ENCODE data around the gene HOGA1.
"Not testable (repeated sequence)": the region's sequence is repeated elsewhere in the genome, so short reads cannot be mapped to it uniquely, and the experiment has no call there.

The HOGA1 gene

DNA sequence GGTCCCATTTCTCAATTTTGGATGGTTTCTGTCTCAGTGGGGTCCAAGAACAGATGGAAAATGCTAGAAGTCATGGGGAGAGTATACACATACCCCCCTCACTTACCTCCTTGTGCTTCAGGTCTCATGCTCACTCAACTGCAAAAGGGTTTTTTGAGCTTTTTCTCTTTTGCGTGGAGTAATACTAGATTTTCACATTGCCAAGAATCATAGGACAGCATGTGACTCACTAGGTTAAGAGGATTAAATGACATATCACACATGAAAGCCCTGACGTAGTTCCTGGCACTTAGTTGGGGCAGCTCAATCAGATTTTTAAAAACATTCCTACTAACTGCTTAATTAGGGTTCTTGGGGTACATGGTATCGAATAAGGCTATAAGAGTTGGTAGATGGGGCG is 60.7 kb downstream of the HOGA1 start:
- Histone ChIP-seq H2AFZ (ENCODE audit: low read depth) (no peak overlapping the region), H3K79me2 (ENCODE audit: insufficient read depth, low read depth) (0 out of 2 replicates have a peak, but pooled peaks cover 16% of the 10 kb centered on the region), H3K4me3 (IDR thresholded peaks at IDR 0.05; ENCODE audit: insufficient read depth, low read depth, low read length) (no peak overlapping the region), H3K4me2 (no peak overlapping the region), H3K9ac (no peak overlapping the region), H4K20me1 (ENCODE audit: insufficient read depth) (no peaks in the 10 kb centered on the region), H3K4me1 (ENCODE audit: low read depth, poor library complexity, severe bottlenecking) (peaks cover 18% of the 10 kb centered on the region), H3K36me3 (ENCODE audit: insufficient read depth) (no peaks in the 10 kb centered on the region; the same call in 1 of the 2 replicates), H3K27me3 (ENCODE audit: insufficient read depth, low read depth) (no peaks in the 10 kb centered on the region), H3K27ac (no peak overlapping the region)
- TF ChIP-seq, protein P1, sequence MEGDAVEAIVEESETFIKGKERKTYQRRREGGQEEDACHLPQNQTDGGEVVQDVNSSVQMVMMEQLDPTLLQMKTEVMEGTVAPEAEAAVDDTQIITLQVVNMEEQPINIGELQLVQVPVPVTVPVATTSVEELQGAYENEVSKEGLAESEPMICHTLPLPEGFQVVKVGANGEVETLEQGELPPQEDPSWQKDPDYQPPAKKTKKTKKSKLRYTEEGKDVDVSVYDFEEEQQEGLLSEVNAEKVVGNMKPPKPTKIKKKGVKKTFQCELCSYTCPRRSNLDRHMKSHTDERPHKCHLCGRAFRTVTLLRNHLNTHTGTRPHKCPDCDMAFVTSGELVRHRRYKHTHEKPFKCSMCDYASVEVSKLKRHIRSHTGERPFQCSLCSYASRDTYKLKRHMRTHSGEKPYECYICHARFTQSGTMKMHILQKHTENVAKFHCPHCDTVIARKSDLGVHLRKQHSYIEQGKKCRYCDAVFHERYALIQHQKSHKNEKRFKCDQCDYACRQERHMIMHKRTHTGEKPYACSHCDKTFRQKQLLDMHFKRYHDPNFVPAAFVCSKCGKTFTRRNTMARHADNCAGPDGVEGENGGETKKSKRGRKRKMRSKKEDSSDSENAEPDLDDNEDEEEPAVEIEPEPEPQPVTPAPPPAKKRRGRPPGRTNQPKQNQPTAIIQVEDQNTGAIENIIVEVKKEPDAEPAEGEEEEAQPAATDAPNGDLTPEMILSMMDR (conservative IDR thresholded peaks at IDR 0.05; ENCODE audit: low read depth, low read length), result no peak

DNA sequence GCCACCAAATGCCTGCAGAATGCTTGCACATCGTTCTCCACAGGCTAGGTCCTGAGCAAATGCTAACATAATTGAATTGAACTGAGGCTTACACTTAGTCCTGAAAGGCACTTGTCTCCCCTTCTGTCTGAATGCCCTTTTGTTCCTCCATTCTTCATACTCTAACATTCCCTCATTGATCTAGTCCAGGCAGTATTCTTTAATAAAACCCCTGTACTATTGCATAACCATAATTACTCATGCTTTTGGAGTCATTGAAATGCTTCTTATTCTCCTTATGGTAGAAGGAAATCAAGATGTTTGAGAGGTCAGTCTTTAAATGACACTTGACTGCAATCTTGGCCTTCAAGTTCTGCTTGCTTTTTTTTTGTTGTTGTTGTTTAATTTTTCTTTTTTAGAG is 63.4 kb downstream of the HOGA1 start:
- H3K36me3 ChIP-seq (ENCODE audit: insufficient read depth), result no peaks in the 10 kb centered on the region; the same call in 1 of the 2 replicates
- H3K4me2 ChIP-seq, result no peak overlapping the region
- H3K4me3 ChIP-seq (IDR thresholded peaks at IDR 0.05; ENCODE audit: insufficient read depth, low read depth, low read length), result no peak overlapping the region
- H3K27ac ChIP-seq, result no peak overlapping the region
- TF ChIP-seq, protein P1 (conservative IDR thresholded peaks at IDR 0.05; ENCODE audit: low read depth, low read length), result no peak
- no peaks in the 10 kb centered on the region for H4K20me1 ChIP-seq (ENCODE audit: insufficient read depth)
- H3K4me1 ChIP-seq (ENCODE audit: low read depth, poor library complexity, severe bottlenecking), result peaks cover 6% of the 10 kb centered on the region
- no peak overlapping the region for H2AFZ ChIP-seq (ENCODE audit: low read depth)
- 0 out of 2 replicates have a peak, but pooled peaks cover under 1% of the 10 kb centered on the region for H3K79me2 ChIP-seq (ENCODE audit: insufficient read depth, low read depth)
- no peaks in the 10 kb centered on the region for H3K27me3 ChIP-seq (ENCODE audit: insufficient read depth, low read depth)
- H3K9ac ChIP-seq, result no peak overlapping the region

DNA sequence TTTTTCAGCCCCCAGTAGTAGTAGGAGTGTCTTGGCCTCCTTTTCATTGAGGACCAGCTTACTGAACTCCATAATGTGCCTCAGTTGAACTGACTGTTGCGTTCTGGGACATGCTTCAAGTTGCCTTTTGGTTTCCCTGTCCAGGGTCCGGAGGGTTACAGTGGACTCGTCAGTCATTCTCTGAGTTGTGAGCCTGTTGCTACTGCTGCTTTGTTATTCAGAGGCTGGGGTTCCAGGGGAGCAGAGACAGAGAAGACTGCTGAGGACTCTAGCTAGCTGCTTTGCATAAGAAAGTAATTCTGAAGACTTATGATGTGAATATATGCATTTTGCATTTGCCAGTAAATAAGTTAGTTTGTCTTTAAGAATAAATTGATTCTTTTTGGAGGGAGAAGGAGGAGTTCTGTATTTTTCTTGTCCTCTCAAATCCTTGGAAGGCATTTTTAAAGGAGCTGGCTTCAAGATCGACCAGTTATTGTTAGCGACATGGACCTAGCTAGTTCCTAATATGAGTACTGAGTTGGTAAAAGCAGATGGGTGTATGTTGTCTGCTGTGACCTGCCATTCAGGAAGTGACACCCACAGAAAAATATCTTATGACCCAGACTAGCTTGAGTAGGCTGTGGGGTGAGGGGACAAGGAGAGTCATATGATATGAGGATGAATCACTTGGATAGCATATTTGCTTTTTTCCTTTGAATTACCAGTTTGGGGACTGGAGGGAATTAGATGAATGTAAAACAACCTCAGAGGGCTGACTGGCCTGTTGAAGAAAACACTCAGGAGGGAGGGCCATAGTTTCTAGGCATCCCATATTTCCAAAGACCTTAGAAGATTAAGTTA is 64.6 kb downstream of the HOGA1 start:
- Histone ChIP-seq H3K4me2 (no peak overlapping the region), H4K20me1 (ENCODE audit: insufficient read depth) (no peaks in the 10 kb centered on the region), H3K9ac (no peak overlapping the region), H3K27me3 (ENCODE audit: insufficient read depth, low read depth) (no peaks in the 10 kb centered on the region), H3K4me3 (IDR thresholded peaks at IDR 0.05; ENCODE audit: insufficient read depth, low read depth, low read length) (no peak overlapping the region), H3K4me1 (ENCODE audit: low read depth, poor library complexity, severe bottlenecking) (peaks cover 6% of the 10 kb centered on the region), H3K36me3 (ENCODE audit: insufficient read depth) (no peaks in the 10 kb centered on the region; the same call in 1 of the 2 replicates), H3K27ac (no peak overlapping the region), H2AFZ (ENCODE audit: low read depth) (no peak overlapping the region), H3K79me2 (ENCODE audit: insufficient read depth, low read depth) (no peaks in the 10 kb centered on the region)
- TF ChIP-seq, protein P1 (conservative IDR thresholded peaks at IDR 0.05; ENCODE audit: low read depth, low read length), result no peak

DNA sequence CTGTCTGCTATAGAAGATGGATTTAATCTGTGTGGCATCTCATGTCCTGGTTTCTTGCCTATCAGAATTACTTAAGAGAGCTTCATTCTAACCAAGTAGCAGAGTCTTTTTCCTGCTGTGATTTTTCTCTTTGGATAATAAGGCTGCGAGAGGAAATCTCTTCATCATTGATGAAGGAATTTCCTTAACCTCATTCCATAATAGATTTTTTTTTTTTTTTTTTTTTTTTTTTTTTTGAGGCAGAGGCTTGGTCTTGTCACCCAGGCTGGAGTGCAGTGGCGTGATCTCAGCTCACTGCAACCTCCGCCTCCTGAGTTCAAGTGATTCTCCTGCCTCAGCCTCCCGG is 65.2 kb downstream of the HOGA1 start:
- H3K36me3 ChIP-seq (ENCODE audit: insufficient read depth); H3K79me2 ChIP-seq (ENCODE audit: insufficient read depth, low read depth); H3K27me3 ChIP-seq (ENCODE audit: insufficient read depth, low read depth); H3K4me2 ChIP-seq; H2AFZ ChIP-seq (ENCODE audit: low read depth); H4K20me1 ChIP-seq (ENCODE audit: insufficient read depth); H3K4me1 ChIP-seq (ENCODE audit: low read depth, poor library complexity, severe bottlenecking); H3K4me3 ChIP-seq (IDR thresholded peaks at IDR 0.05; ENCODE audit: insufficient read depth, low read depth, low read length); H3K9ac ChIP-seq; H3K27ac ChIP-seq: not testable (repeated sequence)

DNA sequence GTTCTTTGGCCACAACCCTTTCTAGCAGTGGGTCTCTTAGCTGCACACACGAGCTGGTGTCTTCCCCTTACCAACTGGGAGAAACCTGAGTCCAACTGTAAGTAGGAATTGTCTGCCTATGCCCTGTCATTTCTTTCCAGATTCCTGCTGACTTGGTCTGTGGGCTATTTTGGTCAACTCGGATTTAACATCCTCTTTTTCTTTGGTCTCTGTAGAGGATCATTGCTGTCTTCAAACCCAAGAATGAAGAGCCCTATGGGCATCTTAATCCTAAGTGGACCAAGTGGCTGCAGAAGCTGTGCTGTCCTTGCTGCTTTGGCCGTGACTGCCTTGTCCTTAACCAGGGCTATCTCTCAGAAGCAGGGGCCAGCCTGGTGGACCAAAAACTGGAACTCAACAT is 66.5 kb downstream of the HOGA1 start:
- Histone ChIP-seq H3K9ac (no peak overlapping the region), H3K4me3 (IDR thresholded peaks at IDR 0.05; ENCODE audit: insufficient read depth, low read depth, low read length) (no peak overlapping the region), H3K79me2 (ENCODE audit: insufficient read depth, low read depth) (no peaks in the 10 kb centered on the region), H2AFZ (ENCODE audit: low read depth) (no peak overlapping the region), H3K36me3 (ENCODE audit: insufficient read depth) (no peaks in the 10 kb centered on the region; the same call in 1 of the 2 replicates), H3K4me2 (no peak overlapping the region), H3K27me3 (ENCODE audit: insufficient read depth, low read depth) (no peaks in the 10 kb centered on the region), H4K20me1 (ENCODE audit: insufficient read depth) (no peaks in the 10 kb centered on the region), H3K4me1 (ENCODE audit: low read depth, poor library complexity, severe bottlenecking) (peaks cover 6% of the 10 kb centered on the region), H3K27ac (no peak overlapping the region)
- TF ChIP-seq, protein P1 (conservative IDR thresholded peaks at IDR 0.05; ENCODE audit: low read depth, low read length), result no peak
